Uterus (tissue), 2 donors: ENCODE results near the gene MYO18B.

Experiments used
- CTCF ChIP-seq, 4 experiments: fragments of 200-600 bp in 2 of 4; fragments of 450-650 bp in 2 of 4; sonication (generic) in 2 of 4; IDR thresholded peaks; one replicate each; pipeline ENCODE4 v1.5.1; 2016 to 2019; ENCODE audit warnings: antibody characterized with exemption in 4 of 4, mild to moderate bottlenecking in 2 of 4, moderate library complexity in 1 of 4
- POLR2A ChIP-seq, 2 donors: fragments of 450-650 bp; IDR thresholded peaks; one replicate each; pipeline ENCODE4 v1.6.1; 2016; ENCODE audit warnings: antibody characterized with exemption in 2 of 2, mild to moderate bottlenecking in 1 of 2, moderate library complexity in 1 of 2

GRCh38 chr22:25791556-25791955, 49.6 kb downstream of the MYO18B start:
- no peak for TF ChIP-seq CTCF (IDR thresholded peaks at IDR 0.05)
- TF ChIP-seq POLR2A (IDR thresholded peaks at IDR 0.05): no peak
